Posterior cingulate gyrus (tissue), 11 donors: ENCODE results near the gene IGF2.

Experiments
- DNase-seq, 10 donors: peaks; one replicate each; pipeline versions ENCODE4 v3.0.0 to v3.0.0-alpha.2; 2020 to 2021; ENCODE audit warnings: mixed read lengths in 3 of 10
- intact Hi-C: fragments of 100-400 bp; cut with DNase I; formaldehyde crosslinking; loops from one replicate; pipeline ENCODE4 v1.15.1; 2023

IGF2 gene

GRCh38 chr11:2155511-2155910, 16.3 kb upstream of the IGF2 start:
- intact Hi-C loops = loop anchor here (2.0 kb wide), 1 partner anchor 273 kb away; no protein-coding TSS in a partner anchor

DNA sequence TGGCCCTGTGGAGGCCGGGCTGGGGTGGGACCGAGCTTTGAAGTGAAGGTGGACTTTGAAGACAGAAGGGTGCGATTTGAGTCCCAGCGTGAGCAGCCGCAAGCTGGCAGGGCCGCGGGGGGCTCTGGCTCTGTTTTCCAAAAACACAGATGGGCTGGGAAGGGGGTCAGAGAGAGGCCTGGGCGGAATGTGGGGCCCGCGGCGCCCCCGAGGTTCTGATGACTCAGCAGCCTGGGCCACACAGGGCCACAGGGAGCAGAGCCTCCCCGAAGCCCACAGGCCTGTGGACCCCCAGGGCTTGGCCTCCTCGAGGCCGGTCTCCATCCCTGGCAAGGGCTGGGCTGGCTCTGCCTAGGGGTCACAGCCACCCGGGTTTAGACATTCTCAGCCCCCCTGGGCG, 15.7 kb upstream of the IGF2 start:
- intact Hi-C loops = loop anchor here (2.0 kb wide), 1 partner anchor 272 kb away; no protein-coding TSS in a partner anchor
- no peak for DNase-seq

More at GRCh38 chr11:2155511-2155910, 16.3 kb upstream of the IGF2 start:
- no peak for DNase-seq

- intact Hi-C loops = loop anchor here (2.0 kb wide), 1 partner anchor 271 kb away; no protein-coding TSS in a partner anchor
- no peak for DNase-seq
These were observed 15.0 kb upstream of the IGF2 start for GRCh38 chr11:2154195-2154585.

DNA sequence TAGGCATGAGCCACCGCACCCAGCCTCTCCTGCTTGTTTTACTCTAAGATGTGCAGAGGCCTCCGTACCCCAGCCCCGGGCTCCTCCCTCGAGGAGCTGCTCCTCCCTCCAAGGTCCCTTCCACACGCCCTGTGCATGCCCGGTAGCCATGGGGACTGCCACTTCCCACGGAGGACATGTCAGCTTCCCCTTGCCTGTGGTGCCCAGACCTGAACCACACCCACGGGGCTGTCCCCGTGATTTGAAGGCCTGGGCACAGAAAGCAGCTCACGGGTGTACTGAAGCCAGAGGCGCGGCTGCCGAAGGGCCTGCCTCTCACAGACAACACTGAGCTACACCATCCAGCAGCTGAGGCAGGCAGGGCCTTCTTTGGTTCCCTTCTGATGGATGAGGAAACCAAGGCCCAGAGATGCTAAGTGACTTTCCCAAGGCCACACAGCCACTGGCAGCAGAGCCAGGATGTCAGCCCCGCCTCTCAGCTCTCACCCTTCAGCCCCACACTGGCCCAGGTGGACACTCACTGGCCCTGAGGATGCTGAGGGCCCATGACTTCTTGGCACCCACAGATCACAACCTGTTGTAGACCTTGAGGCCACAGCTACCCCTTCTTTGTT, 14.5 kb upstream of the IGF2 start:
- no peak for DNase-seq
- intact Hi-C loops = loop anchor here (2.0 kb wide), 3 partner anchors 271 to 459 kb away; no protein-coding TSS in a partner anchor

DNA sequence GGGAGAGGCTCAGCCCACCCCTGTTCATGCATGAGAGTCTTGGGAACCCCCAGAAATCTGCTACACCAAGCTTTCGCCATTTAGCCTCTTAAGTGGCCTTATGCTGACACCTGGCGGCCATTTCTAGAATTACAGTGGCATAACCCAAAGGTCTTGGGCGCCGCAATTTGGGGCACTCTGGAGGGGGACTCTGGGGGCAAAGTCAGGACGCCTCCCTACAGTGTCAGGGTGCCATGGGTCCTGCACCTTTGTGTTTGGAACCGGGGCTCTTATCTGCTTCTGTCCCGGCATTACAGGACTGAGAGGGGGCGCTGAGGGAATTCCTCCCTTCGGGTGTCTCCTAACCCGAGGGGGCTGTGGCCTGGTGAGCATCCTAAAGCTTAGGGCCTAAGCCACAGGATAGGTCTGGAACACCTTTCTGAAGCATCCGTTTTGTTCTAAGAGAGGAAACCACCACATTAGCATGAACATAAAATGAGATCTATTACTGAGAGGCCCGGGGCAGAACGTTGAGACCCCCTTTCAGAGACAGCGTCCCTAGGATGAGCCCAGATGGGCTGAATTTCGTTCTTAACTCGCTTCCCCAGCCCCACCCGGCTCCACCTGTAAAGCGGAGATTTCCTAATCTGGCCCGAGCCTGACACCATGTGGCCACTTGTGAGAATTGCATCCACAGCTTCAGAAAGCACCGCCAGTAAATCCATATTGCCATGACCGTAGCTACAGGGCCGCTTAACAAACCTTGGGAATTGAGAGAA, 12.5 kb upstream of the IGF2 start:
- intact Hi-C loops = loop anchor here (1.0 to 2.0 kb wide), 3 partner anchors 315 to 499 kb away; no protein-coding TSS in a partner anchor
- DNase-seq = peak; percentile 65 to 96 (median 84)

DNA sequence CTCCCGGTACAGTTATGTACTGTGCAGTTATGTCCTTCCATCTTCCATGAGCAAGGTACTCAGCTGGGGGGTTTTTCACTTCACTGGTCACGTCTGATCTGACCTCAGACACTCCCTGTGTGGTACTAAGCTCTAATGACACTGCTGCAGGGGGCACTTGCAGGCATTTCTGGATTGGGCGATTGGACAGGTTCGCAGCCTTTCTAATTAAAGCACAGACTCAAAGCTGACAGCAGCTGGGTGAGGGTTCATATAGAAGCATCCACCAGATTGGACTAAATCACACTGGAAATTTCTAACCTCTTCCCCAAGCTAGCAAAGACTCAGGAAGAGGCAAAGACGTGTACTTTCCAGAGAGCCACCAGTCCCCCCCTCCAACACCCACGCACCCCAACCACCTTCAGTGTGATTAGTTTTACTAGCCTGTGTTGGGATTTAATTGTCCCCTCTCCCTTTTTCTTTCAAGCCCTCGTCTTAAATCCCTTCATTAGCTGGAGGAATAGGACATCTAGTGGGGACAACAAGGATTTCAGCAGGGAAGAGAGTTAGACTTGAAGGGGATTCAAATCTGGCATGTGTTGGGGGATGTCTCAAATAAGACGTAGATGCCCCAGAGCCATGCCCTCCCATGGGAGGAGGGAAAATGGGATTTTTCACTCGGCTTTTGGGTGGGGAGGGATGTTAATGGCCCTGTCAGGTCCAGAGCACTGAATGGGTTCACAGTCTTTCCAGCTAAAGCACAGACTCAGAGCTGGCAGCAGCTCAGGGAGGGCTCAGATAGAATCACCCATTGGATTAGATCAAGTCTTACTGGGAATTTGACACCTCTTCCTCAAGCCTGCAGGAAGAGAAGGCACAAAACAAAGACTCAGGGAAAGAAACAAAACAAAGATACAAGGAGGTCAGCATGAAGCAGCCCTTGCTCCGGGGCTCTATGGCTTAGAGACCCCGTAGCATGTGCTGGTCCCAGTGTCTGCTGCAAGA, 11.0 kb upstream of the IGF2 start:
- DNase-seq = no peak

GRCh38 chr11:2149460-2149859, 10.3 kb upstream of the IGF2 start:
- no peak for DNase-seq
- intact Hi-C loops = no loop called here

More for the DNA sequence above, 11.0 kb upstream of the IGF2 start:
- intact Hi-C loops = no loop called here

DNA sequence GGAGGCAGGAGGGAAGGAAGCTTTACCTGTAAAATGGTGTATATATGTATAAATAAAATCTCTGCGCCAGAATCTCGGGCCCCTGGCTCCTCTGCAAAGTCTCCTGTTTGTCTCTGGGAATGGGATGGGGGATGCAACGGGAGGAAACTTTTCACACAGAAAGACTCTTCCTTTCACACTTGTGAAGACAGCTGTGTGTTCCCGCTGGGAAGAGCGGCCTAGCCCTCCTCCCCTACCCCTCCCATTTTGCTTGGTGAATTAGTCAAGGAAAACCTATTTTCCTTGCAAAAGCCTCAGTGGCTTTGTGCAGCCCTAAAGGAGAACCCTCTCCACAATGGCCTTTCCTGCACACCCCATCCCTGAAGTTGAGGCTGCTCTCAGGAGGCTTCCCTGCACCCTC, 9.4 kb upstream of the IGF2 start:
- intact Hi-C loops = no loop called here
- no peak for DNase-seq

GRCh38 chr11:2147391-2147790, 8.2 kb upstream of the IGF2 start:
- intact Hi-C loops = no loop called here
- no peak for DNase-seq

DNA sequence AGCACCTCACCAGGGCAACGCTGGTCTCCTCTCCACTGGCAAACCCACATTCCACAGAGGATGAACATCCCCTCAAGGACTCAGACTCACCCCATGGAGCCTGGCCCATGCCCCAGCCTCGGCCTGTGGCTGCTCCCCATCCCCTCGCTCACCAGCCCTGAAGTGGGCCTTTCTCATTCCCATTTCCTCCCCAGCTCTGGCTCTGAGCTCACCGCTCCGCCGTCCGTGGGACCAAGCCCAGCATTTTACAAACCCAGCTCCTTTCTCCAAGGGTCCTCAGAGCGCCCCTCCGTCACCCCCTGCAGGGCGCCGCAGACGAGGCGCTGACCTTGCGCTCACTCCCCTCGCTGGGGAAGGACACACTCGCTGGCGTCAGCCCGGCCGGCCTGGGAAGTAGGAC, 6.9 kb upstream of the IGF2 start:
- no peak for DNase-seq
- intact Hi-C loops = no loop called here

DNA sequence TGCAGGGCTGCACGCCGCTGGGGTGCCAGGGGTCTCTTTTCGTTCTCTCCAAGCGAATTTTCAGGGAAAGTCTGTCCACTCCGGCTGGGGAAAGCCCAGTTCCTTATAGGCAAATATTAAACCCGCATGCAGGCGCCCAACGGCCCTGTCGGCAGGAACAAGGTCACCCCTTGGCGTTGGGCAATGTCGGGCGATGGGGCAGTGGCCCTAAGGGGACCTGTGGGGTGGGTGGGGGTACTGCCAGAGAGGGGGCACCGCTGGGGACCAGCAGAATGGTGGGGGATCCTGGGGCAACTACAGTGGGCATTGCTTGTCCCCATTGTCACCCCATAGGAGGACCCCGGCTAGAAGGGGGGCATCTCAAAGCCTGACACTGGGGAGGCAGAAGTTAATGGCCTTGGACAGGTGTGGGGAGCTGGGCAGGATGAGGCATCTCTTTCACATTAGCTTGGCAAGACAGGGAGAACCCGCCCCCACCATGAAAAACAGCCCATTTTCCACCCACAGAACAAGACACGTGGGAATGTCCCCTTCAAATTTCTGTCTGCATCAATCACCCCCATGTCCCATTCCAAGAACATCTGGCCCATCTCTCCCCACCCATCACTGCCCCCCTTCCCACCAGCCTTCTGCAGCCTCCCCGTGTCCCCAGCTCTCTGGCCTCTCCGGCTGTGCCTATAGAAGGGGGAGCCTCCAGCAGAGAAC, 5.5 kb upstream of the IGF2 start:
- DNase-seq = no peak
- intact Hi-C loops = no loop called here

- no peak for DNase-seq
- intact Hi-C loops = no loop called here
These were observed 4.8 kb upstream of the IGF2 start for GRCh38 chr11:2143799-2144543.

DNA sequence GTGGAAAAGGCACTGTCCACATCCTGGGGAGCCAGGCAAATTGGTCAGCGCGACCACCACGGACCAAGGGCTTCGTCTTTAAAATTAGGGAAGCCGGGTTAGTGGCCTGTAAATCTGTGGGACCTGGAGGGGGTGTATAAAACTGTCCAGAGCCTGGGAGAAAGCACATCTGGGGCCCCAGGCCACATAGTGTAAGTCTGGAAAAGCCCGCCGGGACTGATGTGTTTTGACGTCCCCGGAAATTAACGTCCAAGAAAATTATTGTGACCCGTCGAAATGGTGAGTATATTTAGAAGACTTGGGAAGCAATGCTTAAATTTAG, 4.2 kb upstream of the IGF2 start:
- intact Hi-C loops = no loop called here
- DNase-seq = no peak

DNA sequence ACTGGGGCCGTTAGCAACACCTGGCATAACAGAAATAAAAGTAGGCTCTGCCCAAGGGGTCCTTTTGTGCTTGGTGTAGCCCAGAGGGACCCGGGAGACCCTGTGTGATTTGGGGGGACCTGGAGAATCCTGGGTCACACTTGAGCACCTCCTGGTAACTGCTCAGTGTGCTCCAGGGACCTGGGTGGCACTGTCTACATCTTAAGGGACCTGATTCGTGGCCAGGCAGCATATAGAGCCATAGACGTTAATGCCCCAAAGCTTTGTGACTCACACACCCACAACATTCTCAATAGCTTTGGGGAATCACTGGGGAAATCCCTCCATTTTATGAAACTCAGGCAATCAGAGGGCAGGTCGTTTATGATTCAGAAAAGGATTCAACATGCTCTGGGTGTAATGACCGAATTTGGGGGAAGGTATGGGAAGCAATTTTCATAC, 3.6 kb upstream of the IGF2 start:
- DNase-seq = no peak

GRCh38 chr11:2142300-2142759, 3.1 kb upstream of the IGF2 start:
- DNase-seq = peak in 1 of 10 donors; percentile 41

More for the DNA sequence above, 3.6 kb upstream of the IGF2 start:
- intact Hi-C loops = no loop called here

GRCh38 chr11:2140411-2141400, 1.5 kb upstream of the IGF2 start:
- DNase-seq = peak in 2 of 10 donors; percentile 47 to 66
- intact Hi-C loops = no loop called here

More at GRCh38 chr11:2142300-2142759, 3.1 kb upstream of the IGF2 start:
- intact Hi-C loops = no loop called here

DNA sequence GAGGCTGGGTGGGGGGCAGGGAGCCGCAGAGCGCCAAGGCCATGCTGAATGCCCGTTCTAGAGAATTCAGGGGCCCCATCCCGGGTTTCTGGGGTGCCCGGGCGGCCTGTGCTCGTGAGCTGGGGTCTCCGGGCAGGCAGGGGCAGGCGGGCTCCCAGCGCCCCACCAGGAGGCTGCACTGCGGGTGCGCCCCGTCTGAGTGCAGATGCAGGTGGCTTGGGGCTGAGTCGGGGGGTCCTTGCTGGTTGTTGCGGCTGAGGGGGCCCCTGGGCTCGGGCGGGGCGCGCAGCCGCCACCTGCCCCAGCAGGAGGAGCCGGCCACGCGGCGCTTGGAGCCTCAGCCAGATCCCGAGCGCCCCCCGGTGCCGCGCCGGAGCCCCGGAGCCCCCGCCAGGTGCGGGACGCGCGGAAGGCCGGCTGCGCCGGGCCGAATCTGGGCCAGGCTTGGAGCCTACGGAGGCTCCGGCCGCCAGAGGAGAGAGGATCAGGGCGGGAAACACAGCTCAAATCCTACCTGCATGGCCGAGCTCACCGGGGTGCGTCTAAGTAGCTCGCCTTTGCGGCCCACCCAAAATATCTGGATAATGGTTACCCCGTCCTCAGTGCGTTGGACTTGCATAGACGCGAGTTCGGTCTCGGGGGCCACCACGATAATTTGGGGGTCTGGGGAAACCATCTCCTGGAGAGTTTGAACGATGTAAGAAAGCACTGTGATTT, 590 bp upstream of the IGF2 start:
- DNase-seq = peak in 2 of 10 donors; percentile 45 to 63
- intact Hi-C loops = no loop called here
